SH-SY5Y (cell line): ENCODE data around the gene BPIFA2.

ENCODE experiments used
- GATA2 ChIP-seq: IDR thresholded peaks from 2 replicates; pipeline ENCODE4 v1.6.1; 2011; ENCODE audit warnings: mild to moderate bottlenecking, low read depth, low read length
- GATA3 ChIP-seq: IDR thresholded peaks from 2 replicates; pipeline ENCODE4 v1.6.1; 2011; ENCODE audit warnings: low read depth, mild to moderate bottlenecking, low read length, moderate library complexity

- TF ChIP-seq GATA2 (no peak), GATA3 (no peak)
Observed at GRCh38 chr20:33158637-33159385, 9.1 kb upstream of the BPIFA2 start.
